HG03280 (cell line): ENCODE measurements around the gene PCDHGB3.
A peak's percentile ranks its signal among the peaks of the same experiment; 100 is the strongest.
"Not testable (repeated sequence)": the region's sequence is repeated elsewhere in the genome, so short reads cannot be mapped to it uniquely, and the experiment has no call there.

Source experiments
- ATAC-seq: cut with Tn5 transposase; IDR thresholded peaks from one replicate; pipeline ENCODE4 v1.9.1; 2021; ENCODE audit warnings: mild to moderate bottlenecking, moderate library complexity; ENCODE audit not compliant: unreplicated experiment

PCDHGB3 gene

GRCh38 chr5:141389153-141390042, 19.4 kb downstream of the PCDHGB3 start:
- no peak for ATAC-seq

- no peak for ATAC-seq
These were observed 22.6 kb downstream of the PCDHGB3 start, which contains the start of gene PCDHGA8 for GRCh38 chr5:141392429-141393198. Gene PCDHGA8, plus strand, starts transcription at chr5:141392633. Its CDS starts 181 bp downstream, at chr5:141392814.

- ATAC-seq: no peak
These were observed 23.2 kb downstream of the PCDHGB3 start for GRCh38 chr5:141393267-141393666.

DNA sequence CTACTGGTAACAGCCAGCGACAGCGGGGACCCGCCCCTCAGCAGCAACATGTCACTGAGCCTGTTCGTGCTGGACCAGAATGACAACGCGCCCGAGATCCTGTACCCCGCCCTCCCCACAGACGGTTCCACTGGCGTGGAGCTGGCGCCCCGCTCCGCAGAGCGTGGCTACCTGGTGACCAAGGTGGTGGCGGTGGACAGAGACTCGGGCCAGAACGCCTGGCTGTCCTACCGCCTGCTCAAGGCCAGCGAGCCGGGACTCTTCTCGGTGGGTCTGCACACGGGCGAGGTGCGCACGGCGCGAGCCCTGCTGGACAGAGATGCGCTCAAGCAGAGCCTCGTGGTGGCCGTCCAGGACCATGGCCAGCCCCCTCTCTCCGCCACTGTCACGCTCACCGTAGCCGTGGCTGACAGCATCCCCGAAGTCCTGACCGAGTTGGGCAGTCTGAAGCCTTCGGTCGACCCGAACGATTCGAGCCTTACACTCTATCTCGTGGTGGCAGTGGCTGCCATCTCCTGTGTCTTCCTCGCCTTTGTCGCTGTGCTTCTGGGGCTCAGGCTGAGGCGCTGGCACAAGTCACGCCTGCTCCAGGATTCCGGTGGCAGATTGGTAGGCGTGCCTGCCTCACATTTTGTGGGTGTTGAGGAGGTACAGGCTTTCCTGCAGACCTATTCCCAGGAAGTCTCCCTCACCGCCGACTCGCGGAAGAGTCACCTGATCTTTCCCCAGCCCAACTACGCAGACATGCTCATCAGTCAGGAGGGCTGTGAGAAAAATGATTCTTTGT, 24.6 kb downstream of the PCDHGB3 start:
- not testable (repeated sequence) for ATAC-seq

GRCh38 chr5:141397756-141398551, 27.9 kb downstream of the PCDHGB3 start, which contains the start of gene PCDHGB5:
Gene PCDHGB5, plus strand, starts transcription at chr5:141397947. Its CDS starts 181 bp downstream, at chr5:141398128.
- not testable (repeated sequence) for ATAC-seq

GRCh38 chr5:141398608-141399007, 28.6 kb downstream of the PCDHGB3 start:
- no peak for ATAC-seq

- no peak for ATAC-seq
These were observed 29.7 kb downstream of the PCDHGB3 start for GRCh38 chr5:141399555-141400258.

DNA sequence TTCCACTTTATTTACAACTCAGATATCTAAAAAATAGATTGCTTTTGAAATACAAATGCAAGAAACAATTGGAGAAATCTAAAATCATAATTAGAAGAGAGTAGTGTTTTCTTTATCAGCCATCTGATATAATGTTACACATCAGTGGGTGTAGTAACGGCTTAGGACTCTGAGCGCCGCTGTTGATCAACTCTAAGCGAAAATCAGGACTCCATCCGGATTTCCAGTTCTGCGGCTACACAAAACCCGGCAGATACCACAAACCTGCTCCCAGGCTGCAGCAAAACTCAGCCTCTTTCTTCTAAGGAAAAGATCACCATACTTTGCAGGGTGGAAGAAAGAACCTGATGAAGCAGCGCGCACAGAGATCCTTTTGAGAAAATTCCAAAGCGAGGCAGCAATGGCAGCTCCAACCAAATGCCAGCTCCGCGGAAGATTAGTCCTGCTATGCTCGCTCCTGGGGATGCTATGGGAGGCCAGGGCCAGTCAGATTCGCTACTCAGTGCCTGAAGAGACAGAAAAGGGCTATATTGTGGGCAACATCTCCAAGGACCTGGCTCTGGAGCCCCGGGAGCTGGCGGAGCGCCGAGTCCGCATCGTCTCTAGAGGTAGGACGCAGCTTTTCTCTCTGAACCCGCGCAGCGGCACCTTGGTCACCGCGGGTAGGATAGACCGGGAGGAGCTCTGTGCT, 32.7 kb downstream of the PCDHGB3 start, which contains the start of gene PCDHGA9:
Gene PCDHGA9 (plus strand): TSS at position 226 of the 691 bp plus-strand sequence. CDS start 175 bp downstream, at position 401.
- no peak for ATAC-seq

DNA sequence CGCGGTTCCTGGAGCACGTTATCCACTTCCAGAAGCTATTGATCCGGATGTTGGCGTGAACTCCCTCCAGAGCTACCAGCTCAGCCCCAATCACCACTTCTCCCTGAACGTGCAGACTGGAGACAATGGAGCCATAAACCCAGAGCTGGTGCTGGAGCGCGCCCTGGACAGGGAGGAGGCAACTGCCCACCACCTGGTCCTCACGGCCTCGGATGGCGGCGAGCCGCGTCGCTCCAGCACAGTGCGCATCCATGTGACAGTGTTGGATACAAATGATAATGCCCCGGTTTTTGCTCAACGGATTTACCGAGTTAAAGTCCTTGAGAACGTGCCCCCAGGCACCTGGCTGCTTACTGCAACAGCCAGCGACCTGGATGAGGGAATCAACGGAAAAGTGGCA, 33.3 kb downstream of the PCDHGB3 start:
- no peak for ATAC-seq

- peak; percentile 66 for ATAC-seq
These were observed 37.9 kb downstream of the PCDHGB3 start, which contains the start of gene PCDHGB6 for GRCh38 chr5:141407790-141408505. Gene PCDHGB6, plus strand, starts transcription at chr5:141408021. Its CDS starts 182 bp downstream, at chr5:141408203.

DNA sequence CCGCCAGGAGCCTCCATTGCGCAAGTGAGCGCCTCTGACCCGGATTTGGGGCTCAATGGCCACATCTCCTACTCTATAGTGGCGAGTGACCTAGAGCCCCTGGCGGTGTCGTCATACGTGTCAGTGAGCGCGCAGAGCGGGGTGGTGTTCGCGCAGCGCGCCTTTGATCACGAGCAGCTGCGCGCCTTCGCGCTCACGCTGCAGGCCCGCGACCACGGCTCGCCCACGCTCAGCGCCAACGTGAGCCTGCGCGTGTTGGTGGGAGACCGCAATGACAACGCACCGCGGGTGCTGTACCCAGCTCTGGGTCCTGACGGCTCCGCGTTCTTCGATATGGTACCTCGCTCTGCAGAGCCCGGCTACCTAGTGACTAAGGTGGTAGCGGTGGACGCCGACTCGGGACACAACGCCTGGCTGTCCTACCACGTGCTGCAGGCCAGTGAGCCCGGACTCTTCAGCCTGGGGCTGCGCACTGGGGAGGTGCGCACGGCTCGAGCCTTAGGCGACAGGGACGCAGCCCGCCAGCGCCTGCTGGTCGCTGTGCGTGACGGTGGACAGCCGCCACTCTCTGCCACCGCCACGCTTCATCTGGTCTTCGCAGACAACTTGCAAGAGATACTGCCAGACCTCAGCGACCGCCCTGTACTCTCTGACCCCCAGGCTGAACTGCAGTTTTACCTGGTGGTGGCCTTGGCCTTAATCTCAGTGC, 39.7 kb downstream of the PCDHGB3 start:
- ATAC-seq: no peak

DNA sequence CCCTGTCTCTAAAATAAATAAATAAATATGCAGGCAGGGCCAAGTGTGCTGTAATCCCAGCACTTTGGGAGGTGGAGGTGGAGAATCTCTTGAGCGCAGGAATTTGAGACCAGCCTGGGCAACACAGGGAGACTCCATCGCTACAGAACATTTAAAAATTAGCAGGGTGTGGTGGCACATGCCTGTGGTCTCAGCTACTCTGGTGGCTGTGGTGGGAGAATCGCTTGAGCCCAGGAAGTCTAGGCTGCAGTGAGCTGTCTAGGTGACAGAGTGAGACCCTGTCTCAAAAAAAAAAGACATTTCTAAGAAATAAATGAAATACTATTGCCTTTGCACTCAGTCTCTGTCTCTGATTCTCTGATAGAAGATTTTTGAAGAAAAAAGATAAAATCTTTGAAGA, 41.5 kb downstream of the PCDHGB3 start:
- ATAC-seq: no peak

GRCh38 chr5:141412854-141413539, 43.0 kb downstream of the PCDHGB3 start, which contains the start of gene PCDHGA10:
Gene PCDHGA10, plus strand, starts transcription at chr5:141412987. Its CDS starts 189 bp downstream, at chr5:141413176.
- ATAC-seq: peak; percentile 66

DNA sequence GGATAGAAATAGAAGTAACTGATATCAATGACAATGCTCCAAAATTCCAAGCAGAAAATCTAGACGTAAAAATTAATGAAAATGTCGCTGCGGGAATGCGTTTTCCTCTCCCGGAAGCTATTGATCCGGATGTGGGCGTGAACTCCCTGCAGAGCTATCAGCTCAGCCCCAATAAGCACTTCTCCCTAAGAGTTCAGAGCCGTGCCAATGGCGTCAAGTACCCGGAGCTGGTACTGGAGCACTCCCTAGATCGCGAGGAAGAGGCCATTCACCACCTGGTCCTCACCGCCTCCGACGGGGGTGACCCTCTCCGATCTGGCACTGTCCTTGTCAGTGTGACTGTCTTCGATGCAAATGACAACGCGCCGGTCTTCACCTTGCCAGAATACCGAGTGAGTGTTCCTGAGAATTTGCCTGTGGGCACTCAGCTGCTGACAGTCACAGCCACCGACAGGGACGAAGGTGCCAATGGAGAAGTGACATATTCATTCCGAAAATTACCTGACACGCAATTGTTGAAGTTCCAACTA, 43.6 kb downstream of the PCDHGB3 start:
- ATAC-seq: no peak

DNA sequence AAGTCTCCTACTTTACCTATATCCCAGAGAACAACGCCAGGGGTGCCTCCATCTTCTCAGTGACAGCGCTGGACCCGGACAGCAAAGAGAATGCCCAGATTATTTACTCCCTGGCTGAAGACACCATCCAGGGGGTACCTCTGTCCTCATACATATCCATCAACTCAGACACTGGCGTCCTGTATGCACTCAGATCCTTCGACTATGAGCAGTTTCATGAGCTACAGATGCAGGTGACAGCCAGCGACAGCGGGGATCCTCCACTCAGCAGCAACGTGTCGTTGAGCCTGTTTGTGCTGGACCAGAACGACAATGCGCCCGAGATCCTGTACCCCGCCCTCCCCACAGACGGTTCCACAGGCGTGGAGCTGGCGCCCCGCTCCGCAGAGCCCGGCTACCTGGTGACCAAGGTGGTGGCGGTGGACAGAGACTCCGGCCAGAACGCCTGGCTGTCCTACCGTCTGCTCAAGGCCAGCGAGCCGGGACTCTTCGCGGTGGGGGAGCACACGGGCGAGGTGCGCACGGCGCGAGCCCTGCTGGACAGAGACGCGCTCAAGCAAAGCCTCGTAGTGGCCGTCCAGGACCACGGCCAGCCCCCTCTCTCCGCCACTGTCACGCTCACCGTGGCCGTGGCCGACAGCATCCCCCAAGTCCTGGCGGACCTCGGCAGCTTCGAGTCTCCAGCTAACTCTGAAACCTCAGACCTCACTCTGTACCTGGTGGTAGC, 44.7 kb downstream of the PCDHGB3 start:
- ATAC-seq: not testable (repeated sequence)

GRCh38 chr5:141415275-141415618, 45.2 kb downstream of the PCDHGB3 start:
- ATAC-seq: not testable (repeated sequence)
